H9 (cell line): ENCODE results near the gene SYVN1. TPM values are rescaled to one million over a fixed set of nuclear protein-coding genes. Genes with fewer than 3 reads are reported as not detected.
"Not testable (repeated sequence)": the region's sequence is repeated elsewhere in the genome, so short reads cannot be mapped to it uniquely, and the experiment has no call there.

ENCODE experiments used
- DNase-seq: peaks from one replicate; pipeline ENCODE4 v3.0.0-alpha.2; 2017
- H2AFZ ChIP-seq: one replicate; pipeline ENCODE4 v1.6.1; 2013; ENCODE audit warnings: mild to moderate bottlenecking, low read length, control low read depth, moderate library complexity
- H2AK5ac ChIP-seq: 2 replicates; pipeline ENCODE4 v1.6.1; 2013; ENCODE audit warnings: low read length, control low read depth, mixed read lengths; ENCODE audit not compliant: insufficient read length
- H2BK120ac ChIP-seq: one replicate; pipeline ENCODE4 v1.6.1; 2013; ENCODE audit warnings: low read depth, mild to moderate bottlenecking, low read length, control low read depth, inconsistent platforms; ENCODE audit not compliant: poor library complexity, severe bottlenecking
- H2BK12ac ChIP-seq: 2 replicates; pipeline ENCODE4 v1.6.1; 2013; ENCODE audit warnings: low read length, control low read depth, mixed read lengths, low read depth; ENCODE audit not compliant: insufficient read length
- H2BK15ac ChIP-seq: 2 replicates; pipeline ENCODE4 v1.6.1; 2013; ENCODE audit warnings: low read depth, low read length, control low read depth
- H2BK20ac ChIP-seq: one replicate; pipeline ENCODE4 v1.6.1; 2013; ENCODE audit warnings: low read depth, mild to moderate bottlenecking, low read length, control low read depth, inconsistent platforms; ENCODE audit not compliant: poor library complexity, severe bottlenecking
- H2BK5ac ChIP-seq: 2 replicates; pipeline ENCODE4 v1.6.1; 2013; ENCODE audit warnings: low read length, control low read depth, mixed read lengths; ENCODE audit not compliant: insufficient read length
- H3K14ac ChIP-seq: 2 replicates; pipeline ENCODE4 v1.6.1; 2013; ENCODE audit warnings: low read length, control low read depth; ENCODE audit not compliant: insufficient read depth
- H3K18ac ChIP-seq: 2 replicates; pipeline ENCODE4 v1.6.1; 2013; ENCODE audit warnings: low read depth, mild to moderate bottlenecking, mixed read lengths, low read length, control low read depth; ENCODE audit not compliant: insufficient read length
- H3K23ac ChIP-seq: 2 replicates; pipeline ENCODE4 v1.6.1; 2013; ENCODE audit warnings: low read length, control low read depth, mixed read lengths, low read depth; ENCODE audit not compliant: insufficient read length
- H3K23me2 ChIP-seq: 2 replicates; pipeline ENCODE4 v1.6.1; 2013; ENCODE audit warnings: low read depth, mild to moderate bottlenecking, mixed read lengths, low read length, control low read depth; ENCODE audit not compliant: insufficient read length, poor library complexity, severe bottlenecking
- H3K27ac ChIP-seq: 2 replicates; pipeline ENCODE4 v1.5.1; 2013; ENCODE audit warnings: low read length, control low read depth, mixed read lengths, low read depth; ENCODE audit not compliant: insufficient read length
- H3K27me3 ChIP-seq: 2 replicates; pipeline ENCODE4 v1.6.1; 2013; ENCODE audit warnings: low read length, control low read depth, inconsistent platforms; ENCODE audit not compliant: insufficient read depth
- H3K4ac ChIP-seq: 2 replicates; pipeline ENCODE4 v1.6.1; 2013; ENCODE audit warnings: low read depth, mild to moderate bottlenecking, control low read depth, inconsistent platforms, low read length, moderate library complexity
- H3K4me1 ChIP-seq: 2 replicates; pipeline ENCODE4 v1.6.1; 2013; ENCODE audit warnings: low read length, control low read depth, inconsistent platforms; ENCODE audit not compliant: insufficient read depth
- H3K4me2 ChIP-seq: 2 replicates; pipeline ENCODE4 v1.6.1; 2013; ENCODE audit warnings: low read length, control low read depth, mixed read lengths; ENCODE audit not compliant: insufficient read length, insufficient read depth
- H3K56ac ChIP-seq: 2 replicates; pipeline ENCODE4 v1.6.1; 2013; ENCODE audit warnings: low read depth, mild to moderate bottlenecking, mixed read lengths, low read length, control low read depth; ENCODE audit not compliant: insufficient read length
- H3K79me1 ChIP-seq: 2 replicates; pipeline ENCODE4 v1.6.1; 2013; ENCODE audit warnings: low read depth, mild to moderate bottlenecking, moderate library complexity, low read length, control low read depth, inconsistent platforms; ENCODE audit not compliant: insufficient read depth, poor library complexity, severe bottlenecking
- H3K79me2 ChIP-seq: 2 replicates; pipeline ENCODE4 v1.6.1; 2013; ENCODE audit warnings: low read length, control low read depth, inconsistent platforms; ENCODE audit not compliant: insufficient read depth
- H3K9ac ChIP-seq: 2 replicates; pipeline ENCODE4 v1.6.1; 2013; ENCODE audit warnings: low read length, control low read depth, mixed read lengths; ENCODE audit not compliant: insufficient read length; ENCODE audit errors: extremely low read depth
- H3K9me3 ChIP-seq: one replicate; pipeline ENCODE4 v1.6.1; 2013; ENCODE audit warnings: low read depth, low read length, inconsistent platforms; ENCODE audit not compliant: control insufficient read depth
- H3T11ph ChIP-seq: one replicate; pipeline ENCODE4 v1.6.1; 2013; ENCODE audit warnings: mild to moderate bottlenecking, low read length, control low read depth, inconsistent platforms
- H4K20me1 ChIP-seq: one replicate; pipeline ENCODE4 v1.6.1; 2013; ENCODE audit not compliant: control insufficient read depth, insufficient read length, insufficient read depth
- H4K5ac ChIP-seq: 2 replicates; pipeline ENCODE4 v1.6.1; 2013; ENCODE audit warnings: low read depth, mild to moderate bottlenecking, mixed read lengths, low read length, control low read depth; ENCODE audit not compliant: insufficient read length
- H4K8ac ChIP-seq: replicated peaks from 2 replicates; pipeline ENCODE4 v1.6.1; 2013; ENCODE audit warnings: low read length, control low read depth, mixed read lengths, low read depth; ENCODE audit not compliant: insufficient read length
- H4K91ac ChIP-seq: 2 replicates; pipeline ENCODE4 v1.6.1; 2013; ENCODE audit warnings: low read depth, mild to moderate bottlenecking, moderate library complexity, mixed read lengths, low read length, control low read depth; ENCODE audit not compliant: insufficient read length
- H3K27ac Mint-ChIP-seq, 3 experiments: 2 replicates in 2 of 3; 3 replicates in 1 of 3; pipeline ENCODE4 v1.8.0; 2020 to 2021; ENCODE audit warnings: mixed read lengths in 3 of 3, mild to moderate bottlenecking in 1 of 3, moderate library complexity in 1 of 3
- H3K27me3 Mint-ChIP-seq: 2 replicates; pipeline ENCODE4 v1.8.0; 2021; ENCODE audit warnings: low read depth, mild to moderate bottlenecking, moderate library complexity, mixed read lengths
- H3K36me3 Mint-ChIP-seq, 3 experiments: 2 replicates in 2 of 3; 3 replicates in 1 of 3; pipeline ENCODE4 v1.8.0; 2020 to 2021; ENCODE audit warnings: low read depth in 3 of 3, mixed read lengths in 3 of 3; ENCODE audit not compliant: insufficient read depth in 1 of 3
- H3K4me1 Mint-ChIP-seq, 2 experiments: 2 replicates each; pipeline ENCODE4 v1.8.0; 2020; ENCODE audit warnings: mixed read lengths in 2 of 2
- H3K4me3 Mint-ChIP-seq, 2 experiments: 2 replicates in 1 of 2; 3 replicates in 1 of 2; pipeline ENCODE4 v1.8.0; 2020 to 2021; ENCODE audit warnings: mild to moderate bottlenecking in 2 of 2, mixed read lengths in 2 of 2, moderate library complexity in 1 of 2
- H3K9me3 Mint-ChIP-seq, 2 experiments: 2 replicates in 1 of 2; 3 replicates in 1 of 2; pipeline ENCODE4 v1.8.0; 2020; ENCODE audit warnings: mild to moderate bottlenecking in 2 of 2, mixed read lengths in 2 of 2, moderate library complexity in 1 of 2
- WGBS: extraction: QIAGEN DNeasy Blood & Tissue Kit; methylation state at CpG from one replicate; pipeline ENCODE4 v1.1.7; 2013; ENCODE audit warnings: missing lambda C conversion rate, low lambda C conversion rate, mixed read lengths; ENCODE audit not compliant: insufficient read length; ENCODE audit errors: extremely low coverage; 5-methylcytosine and 5-hydroxymethylcytosine counted together
- total RNA-seq: library from RNA; stranded (reverse); gene quantifications from 2 replicates; pipeline ENCODE4 v1.2.1, GENCODE V29; 2021
- TF ChIP-seq, protein P1 (sequence below): fragments of 200-600 bp; sonication (generic); conservative IDR thresholded peaks from 3 replicates; pipeline ENCODE4 v1.8.0; 2021; ENCODE audit warnings: antibody characterized with exemption, mild to moderate bottlenecking

The SYVN1 gene
- total RNA-seq, 1 experiment from 2014 or later = 31.6 TPM

DNA sequence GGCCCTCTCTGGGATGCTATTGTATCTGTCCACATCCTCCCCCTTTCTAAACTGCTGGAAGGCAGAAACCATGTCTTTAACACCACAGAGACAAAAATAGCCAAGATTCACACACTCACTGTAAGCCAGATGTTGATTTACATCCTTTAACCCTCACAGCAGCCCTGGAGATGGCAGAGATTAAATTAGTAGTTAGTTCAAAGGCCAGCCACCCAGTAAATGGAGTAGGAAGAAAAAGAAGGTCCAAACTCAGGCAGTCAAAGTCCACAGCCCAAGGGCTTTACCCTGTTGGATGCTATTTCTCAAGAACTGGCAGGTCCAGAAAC is 14.7 kb downstream of the SYVN1 start:
- no peak overlapping the region for H4K5ac ChIP-seq
- H2BK120ac ChIP-seq = no peak overlapping the region
- H3K79me2 ChIP-seq = peaks cover 9% of the 10 kb centered on the region; the same call in 1 of the 2 replicates
- no peaks in the 10 kb centered on the region for H4K20me1 ChIP-seq
- no peak overlapping the region for H2BK20ac ChIP-seq
- no peak overlapping the region for H3K23ac ChIP-seq
- Mint-ChIP-seq H3K4me1 (peaks cover 6 to 21% of the 10 kb centered on the region in 2 experiments), H3K36me3 (peaks cover 30 to 67% (median 59%) of the 10 kb centered on the region in 3 experiments), H3K27me3 (peaks cover 1% of the 10 kb centered on the region; the same call in 1 of the 2 replicates), H3K4me3 (peak overlapping the region in 1 of 2 experiments; percentile 100; a peak in 1 of 5 replicates), H3K9me3 (no peaks in the 10 kb centered on the region), H3K27ac (peak overlapping the region in 1 of 3 experiments; percentile 62; a peak in 2 of 7 replicates)
- H2AK5ac ChIP-seq = no peak overlapping the region
- no peak overlapping the region for H4K8ac ChIP-seq
- no peak overlapping the region for H3K56ac ChIP-seq
- H3K27me3 ChIP-seq = no peaks in the 10 kb centered on the region
- no peak overlapping the region for H3T11ph ChIP-seq
- H3K14ac ChIP-seq = no peak overlapping the region
- no peak overlapping the region for H2BK15ac ChIP-seq
- TF ChIP-seq, protein P1, sequence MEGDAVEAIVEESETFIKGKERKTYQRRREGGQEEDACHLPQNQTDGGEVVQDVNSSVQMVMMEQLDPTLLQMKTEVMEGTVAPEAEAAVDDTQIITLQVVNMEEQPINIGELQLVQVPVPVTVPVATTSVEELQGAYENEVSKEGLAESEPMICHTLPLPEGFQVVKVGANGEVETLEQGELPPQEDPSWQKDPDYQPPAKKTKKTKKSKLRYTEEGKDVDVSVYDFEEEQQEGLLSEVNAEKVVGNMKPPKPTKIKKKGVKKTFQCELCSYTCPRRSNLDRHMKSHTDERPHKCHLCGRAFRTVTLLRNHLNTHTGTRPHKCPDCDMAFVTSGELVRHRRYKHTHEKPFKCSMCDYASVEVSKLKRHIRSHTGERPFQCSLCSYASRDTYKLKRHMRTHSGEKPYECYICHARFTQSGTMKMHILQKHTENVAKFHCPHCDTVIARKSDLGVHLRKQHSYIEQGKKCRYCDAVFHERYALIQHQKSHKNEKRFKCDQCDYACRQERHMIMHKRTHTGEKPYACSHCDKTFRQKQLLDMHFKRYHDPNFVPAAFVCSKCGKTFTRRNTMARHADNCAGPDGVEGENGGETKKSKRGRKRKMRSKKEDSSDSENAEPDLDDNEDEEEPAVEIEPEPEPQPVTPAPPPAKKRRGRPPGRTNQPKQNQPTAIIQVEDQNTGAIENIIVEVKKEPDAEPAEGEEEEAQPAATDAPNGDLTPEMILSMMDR = no peak
- no peak for DNase-seq
- no peak overlapping the region for H4K91ac ChIP-seq
- peaks cover 3% of the 10 kb centered on the region for H3K79me1 ChIP-seq
- no peak overlapping the region for H2BK5ac ChIP-seq
- no peaks in the 10 kb centered on the region for H3K9me3 ChIP-seq
- peaks cover 12% of the 10 kb centered on the region for H3K23me2 ChIP-seq
- H2AFZ ChIP-seq = no peak overlapping the region
- no peak overlapping the region for H3K27ac ChIP-seq
- no peak overlapping the region for H3K4ac ChIP-seq
- no peak overlapping the region for H3K18ac ChIP-seq
- no peak overlapping the region for H3K4me2 ChIP-seq
- no peak overlapping the region for H3K9ac ChIP-seq
- H3K4me1 ChIP-seq = no peaks in the 10 kb centered on the region
- no peak overlapping the region for H2BK12ac ChIP-seq

DNA sequence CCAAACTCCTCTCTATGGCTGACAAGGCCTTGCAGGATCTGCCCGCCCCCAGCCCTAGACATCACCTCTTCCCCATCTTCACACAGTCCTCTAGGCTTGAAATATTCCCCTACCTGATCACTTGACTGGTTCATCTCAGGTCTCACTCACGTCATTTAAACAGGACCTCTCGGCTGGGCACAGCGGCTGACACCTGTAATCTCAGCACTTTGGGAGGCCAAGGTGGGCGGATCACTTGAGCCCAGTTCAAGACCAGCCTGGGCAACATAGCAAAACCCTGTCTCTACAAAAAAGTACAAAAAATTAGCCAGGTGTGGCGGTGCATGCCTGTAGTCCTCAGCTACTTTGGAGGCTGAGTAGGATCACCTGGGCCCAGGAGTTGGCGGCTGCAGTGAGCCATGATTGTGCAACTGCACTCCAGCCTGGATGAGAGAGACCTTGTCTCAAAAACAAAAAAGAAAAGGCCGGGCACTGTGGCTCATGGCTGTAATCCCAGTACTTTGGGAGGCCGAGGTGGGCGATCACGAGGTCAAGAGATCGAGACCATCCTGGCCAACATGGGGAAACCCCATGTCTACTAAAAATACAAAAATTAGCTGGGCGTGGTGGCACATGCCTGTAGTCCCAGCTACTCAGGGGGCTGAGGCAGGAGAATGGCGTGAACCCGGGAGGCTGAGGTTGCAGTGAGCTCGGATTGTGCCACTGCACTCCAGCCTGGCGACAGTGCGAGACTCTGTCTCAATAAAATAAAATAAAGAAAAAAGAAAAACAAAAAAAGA is 15.2 kb downstream of the SYVN1 start:
- not testable (repeated sequence) for H4K8ac ChIP-seq, H3K23ac ChIP-seq, H3K27ac ChIP-seq, H3K9ac ChIP-seq, H2AFZ ChIP-seq, H2BK120ac ChIP-seq, H3K9me3 Mint-ChIP-seq, H3K4ac ChIP-seq, H3K18ac ChIP-seq, H2BK20ac ChIP-seq, H3K4me2 ChIP-seq, H3K9me3 ChIP-seq, H4K20me1 ChIP-seq, H2AK5ac ChIP-seq, H2BK12ac ChIP-seq, H3K79me2 ChIP-seq, H3K27me3 Mint-ChIP-seq, H3K27me3 ChIP-seq, H2BK15ac ChIP-seq, H3T11ph ChIP-seq, H2BK5ac ChIP-seq, H3K14ac ChIP-seq, H3K79me1 ChIP-seq, H3K56ac ChIP-seq, H3K4me1 ChIP-seq, H4K5ac ChIP-seq, H4K91ac ChIP-seq, DNase-seq
- Mint-ChIP-seq H3K36me3 (peaks cover 30 to 66% (median 58%) of the 10 kb centered on the region in 3 experiments), H3K4me1 (peaks cover 6 to 21% of the 10 kb centered on the region in 2 experiments), H3K4me3 (peak overlapping the region in 1 of 2 experiments; percentile 100; a peak in 4 of 5 replicates), H3K27ac (peak overlapping the region; percentile 42 to 82 (median 69); a peak in 5 of 7 replicates)
- no CpG with 5 or more reads among the region's 18 CpGs for WGBS
- peaks cover 12% of the 10 kb centered on the region for H3K23me2 ChIP-seq
